Measurements from ENCODE around the gene DVL1. TPM values are rescaled to one million over a fixed set of nuclear protein-coding genes. Genes with fewer than 3 reads are reported as not detected.
A peak's percentile ranks its signal among the peaks of the same experiment; 100 is the strongest.

The DVL1 gene
- total and polyA plus RNA-seq, 9 of the 15 experiments (the other 6 are each of a cell fraction or from before 2014, with no cell fraction given): 0.62 to 135 (median 24.3) TPM

- TF ChIP-seq ZBTB40 (IDR thresholded peaks at IDR 0.05) (no peak), ZBTB40 (CRISPR knock-in tag; IDR thresholded peaks at IDR 0.05) (no peak), RBFOX2 (IDR thresholded peaks at IDR 0.05; ENCODE audit: low read depth, low read length) (0 out of 2 replicates have a peak, but pooled peaks have one; percentile 14), SRSF9 (IDR thresholded peaks at IDR 0.05; ENCODE audit: borderline replicate concordance, low read depth, low read length) (no peak), CREB5 (CRISPR knock-in tag; IDR thresholded peaks at IDR 0.05) (no peak), STAT6 (CRISPR knock-in tag; IDR thresholded peaks at IDR 0.05) (no peak), BHLHE40 (IDR thresholded peaks at IDR 0.05; ENCODE audit: low read length) (peak; percentile 22; the same call in 1 of the 2 replicates), HOXB6 (CRISPR knock-in tag; IDR thresholded peaks at IDR 0.05; ENCODE audit: borderline replicate concordance) (no peak), JUNB (CRISPR knock-in tag; conservative IDR thresholded peaks at IDR 0.05) (no peak), HCFC1 (IDR thresholded peaks at IDR 0.05; ENCODE audit: low read depth, low read length) (peak; percentile 16; the same call in 1 of the 2 replicates)
- TF ChIP-seq, protein P1, sequence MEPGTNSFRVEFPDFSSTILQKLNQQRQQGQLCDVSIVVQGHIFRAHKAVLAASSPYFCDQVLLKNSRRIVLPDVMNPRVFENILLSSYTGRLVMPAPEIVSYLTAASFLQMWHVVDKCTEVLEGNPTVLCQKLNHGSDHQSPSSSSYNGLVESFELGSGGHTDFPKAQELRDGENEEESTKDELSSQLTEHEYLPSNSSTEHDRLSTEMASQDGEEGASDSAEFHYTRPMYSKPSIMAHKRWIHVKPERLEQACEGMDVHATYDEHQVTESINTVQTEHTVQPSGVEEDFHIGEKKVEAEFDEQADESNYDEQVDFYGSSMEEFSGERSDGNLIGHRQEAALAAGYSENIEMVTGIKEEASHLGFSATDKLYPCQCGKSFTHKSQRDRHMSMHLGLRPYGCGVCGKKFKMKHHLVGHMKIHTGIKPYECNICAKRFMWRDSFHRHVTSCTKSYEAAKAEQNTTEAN (CRISPR knock-in tag; IDR thresholded peaks at IDR 0.05): no peak
Observed at GRCh38 chr1:1291548-1292441, 57.4 kb downstream of the DVL1 start (continued).
